Measurements from ENCODE around the gene HLA-DPA1.

DNA sequence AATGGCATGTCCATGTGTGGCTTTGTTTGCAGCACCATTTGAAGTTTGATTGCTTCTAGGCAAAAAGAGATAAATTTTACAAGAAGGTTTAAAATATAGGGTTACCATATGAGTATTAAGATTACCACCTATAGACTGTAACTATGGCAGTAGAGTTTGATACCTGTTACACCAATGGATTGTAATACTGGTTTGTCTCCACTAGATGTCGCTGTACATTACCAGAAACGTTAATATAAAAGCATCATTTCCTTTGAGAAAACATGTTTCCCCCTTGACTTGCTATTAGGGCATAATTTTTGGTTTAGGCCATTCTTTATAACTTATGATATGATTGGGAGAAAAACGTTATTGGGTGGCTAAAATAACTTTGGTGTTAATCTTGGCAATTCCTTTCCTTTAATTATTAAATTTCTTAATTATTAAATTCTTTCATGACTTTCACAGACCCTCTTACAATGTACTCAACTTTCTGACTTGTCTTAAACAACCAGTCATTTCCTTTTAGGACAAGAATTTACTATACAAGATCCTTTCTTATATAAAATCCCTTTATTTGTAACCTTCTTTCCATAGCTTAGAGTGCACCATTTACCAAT is 45.2 kb upstream of the HLA-DPA1 start:
- TF ChIP-seq, protein P1, sequence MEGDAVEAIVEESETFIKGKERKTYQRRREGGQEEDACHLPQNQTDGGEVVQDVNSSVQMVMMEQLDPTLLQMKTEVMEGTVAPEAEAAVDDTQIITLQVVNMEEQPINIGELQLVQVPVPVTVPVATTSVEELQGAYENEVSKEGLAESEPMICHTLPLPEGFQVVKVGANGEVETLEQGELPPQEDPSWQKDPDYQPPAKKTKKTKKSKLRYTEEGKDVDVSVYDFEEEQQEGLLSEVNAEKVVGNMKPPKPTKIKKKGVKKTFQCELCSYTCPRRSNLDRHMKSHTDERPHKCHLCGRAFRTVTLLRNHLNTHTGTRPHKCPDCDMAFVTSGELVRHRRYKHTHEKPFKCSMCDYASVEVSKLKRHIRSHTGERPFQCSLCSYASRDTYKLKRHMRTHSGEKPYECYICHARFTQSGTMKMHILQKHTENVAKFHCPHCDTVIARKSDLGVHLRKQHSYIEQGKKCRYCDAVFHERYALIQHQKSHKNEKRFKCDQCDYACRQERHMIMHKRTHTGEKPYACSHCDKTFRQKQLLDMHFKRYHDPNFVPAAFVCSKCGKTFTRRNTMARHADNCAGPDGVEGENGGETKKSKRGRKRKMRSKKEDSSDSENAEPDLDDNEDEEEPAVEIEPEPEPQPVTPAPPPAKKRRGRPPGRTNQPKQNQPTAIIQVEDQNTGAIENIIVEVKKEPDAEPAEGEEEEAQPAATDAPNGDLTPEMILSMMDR (IDR thresholded peaks at IDR 0.05): peak; percentile 57 to 86 (median 81)
- TF ChIP-seq POLR2A (IDR thresholded peaks at IDR 0.05): no peak
